GM12873 (cell line): Measurements from ENCODE around the gene PFKL.

ENCODE experiments used
- CTCF ChIP-seq: IDR thresholded peaks from 2 replicates; pipeline ENCODE4 v1.5.1; 2012; ENCODE audit warnings: low read depth, mild to moderate bottlenecking, moderate library complexity, low read length, control low read depth; ENCODE audit not compliant: insufficient read depth; ENCODE audit errors: missing control alignments

Gene PFKL

GRCh38 chr21:44334329-44335030 lies 34.6 kb downstream of the PFKL start:
- no peak for TF ChIP-seq CTCF

- TF ChIP-seq CTCF, result no peak
Measured at GRCh38 chr21:44335266-44336059, 35.6 kb downstream of the PFKL start.

GRCh38 chr21:44337449-44337848 lies 37.6 kb downstream of the PFKL start:
- no peak for TF ChIP-seq CTCF

- peak; percentile 10 for TF ChIP-seq CTCF
Measured at GRCh38 chr21:44337941-44338895, 38.4 kb downstream of the PFKL start.

- TF ChIP-seq CTCF, result no peak
Measured at GRCh38 chr21:44338971-44339910, 39.4 kb downstream of the PFKL start, which contains the start of gene CFAP410. TSS of gene CFAP410 (minus strand) at chr21:44339390. CDS start at chr21:44339194, 196 bp downstream.

- no peak for TF ChIP-seq CTCF
Measured at GRCh38 chr21:44344541-44345183, 44.8 kb downstream of the PFKL start.
